ENCODE results near the gene NR1D2.

DNA sequence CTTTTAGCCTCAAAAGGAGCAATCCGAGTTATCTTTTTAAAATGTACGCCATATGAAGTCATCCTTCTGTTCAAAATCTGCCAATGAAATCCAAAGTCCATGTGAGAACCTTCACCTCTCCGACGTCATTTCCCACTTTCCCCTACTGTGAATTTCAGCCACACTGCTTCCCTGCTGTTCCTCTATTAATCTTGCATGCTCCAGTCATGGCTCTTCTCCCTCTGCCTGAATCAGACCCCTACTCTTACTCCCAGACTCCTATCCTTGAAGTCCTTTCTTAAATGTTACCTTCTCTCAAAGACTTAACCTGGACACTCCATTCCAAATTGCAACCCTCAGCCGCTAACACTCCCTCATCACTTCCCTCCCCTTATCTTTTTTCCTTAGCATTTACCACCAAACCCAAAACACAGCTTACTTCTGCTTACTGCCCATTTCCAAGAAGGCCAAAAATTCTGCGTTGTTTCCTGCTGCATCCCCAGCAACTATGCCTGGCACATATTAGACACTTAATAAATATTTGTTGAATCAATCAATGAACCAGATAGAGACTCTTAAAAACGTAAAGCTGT lies 29.5 kb upstream of the NR1D2 start:
- TF ChIP-seq, protein P1, sequence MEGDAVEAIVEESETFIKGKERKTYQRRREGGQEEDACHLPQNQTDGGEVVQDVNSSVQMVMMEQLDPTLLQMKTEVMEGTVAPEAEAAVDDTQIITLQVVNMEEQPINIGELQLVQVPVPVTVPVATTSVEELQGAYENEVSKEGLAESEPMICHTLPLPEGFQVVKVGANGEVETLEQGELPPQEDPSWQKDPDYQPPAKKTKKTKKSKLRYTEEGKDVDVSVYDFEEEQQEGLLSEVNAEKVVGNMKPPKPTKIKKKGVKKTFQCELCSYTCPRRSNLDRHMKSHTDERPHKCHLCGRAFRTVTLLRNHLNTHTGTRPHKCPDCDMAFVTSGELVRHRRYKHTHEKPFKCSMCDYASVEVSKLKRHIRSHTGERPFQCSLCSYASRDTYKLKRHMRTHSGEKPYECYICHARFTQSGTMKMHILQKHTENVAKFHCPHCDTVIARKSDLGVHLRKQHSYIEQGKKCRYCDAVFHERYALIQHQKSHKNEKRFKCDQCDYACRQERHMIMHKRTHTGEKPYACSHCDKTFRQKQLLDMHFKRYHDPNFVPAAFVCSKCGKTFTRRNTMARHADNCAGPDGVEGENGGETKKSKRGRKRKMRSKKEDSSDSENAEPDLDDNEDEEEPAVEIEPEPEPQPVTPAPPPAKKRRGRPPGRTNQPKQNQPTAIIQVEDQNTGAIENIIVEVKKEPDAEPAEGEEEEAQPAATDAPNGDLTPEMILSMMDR (conservative IDR thresholded peaks at IDR 0.05), result no peak
- TF ChIP-seq EZH2 (IDR thresholded peaks at IDR 0.05; ENCODE audit: low read depth), result no peak
